ENCODE measurements around the gene TKT. TPM values are rescaled to one million over a fixed set of nuclear protein-coding genes. Genes with fewer than 3 reads are reported as not detected.
A peak's percentile ranks its signal among the peaks of the same experiment; 100 is the strongest.

The TKT gene
- total and polyA plus RNA-seq, 4 donors = 351 to 498 (median 456) TPM

DNA sequence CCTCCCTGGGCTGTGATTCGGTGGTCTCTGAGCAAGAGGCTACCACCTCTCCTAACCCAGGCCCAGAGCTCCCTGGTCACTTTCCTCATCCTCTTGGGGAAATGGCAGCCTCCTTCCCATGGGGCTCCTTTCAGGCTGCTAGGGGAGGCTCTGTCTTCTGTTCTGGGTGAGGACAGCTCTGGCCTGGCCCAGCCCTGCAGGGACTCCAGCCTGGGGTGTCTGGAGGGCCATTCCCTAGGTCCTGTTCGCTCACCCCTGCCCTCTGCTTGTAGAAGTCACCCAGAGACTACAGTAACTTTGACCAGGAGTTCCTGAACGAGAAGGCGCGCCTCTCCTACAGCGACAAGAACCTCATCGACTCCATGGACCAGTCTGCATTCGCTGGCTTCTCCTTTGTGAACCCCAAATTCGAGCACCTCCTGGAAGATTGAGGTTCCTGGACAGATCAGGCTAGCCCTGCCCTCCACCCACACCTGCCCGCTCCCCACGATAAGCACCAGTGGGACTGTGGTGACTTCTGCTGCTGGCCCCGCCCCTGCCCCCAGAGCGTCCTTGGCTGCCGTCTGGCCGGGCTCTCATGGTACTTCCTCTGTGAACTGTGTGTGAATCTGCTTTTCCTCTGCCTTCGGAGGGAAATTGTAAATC is 63.9 kb downstream of the TKT start:
- 78 to 82% methylated on average over 16 of the region's 16 CpGs for WGBS, 2 donors
- Histone ChIP-seq H3K27me3 (ENCODE audit: control insufficient read depth in 3 of 3, insufficient read depth in 3 of 3, low read length in 2 of 3) (no peaks in the 10 kb centered on the region), H3K4me3 (no peak overlapping the region), H3K27ac (ENCODE audit: low read depth in 1 of 2, low read length in 1 of 2) (no peak overlapping the region), H3K9me3 (ENCODE audit: control insufficient read depth in 4 of 4, insufficient read depth in 3 of 4, low read length in 3 of 4) (no peaks in the 10 kb centered on the region), H3K9ac (ENCODE audit: insufficient read depth in 1 of 2, low read length in 2 of 2) (no peak overlapping the region), H3K36me3 (ENCODE audit: control insufficient read depth in 4 of 4, insufficient read depth in 4 of 4, low read length in 4 of 4) (peaks cover 0 to 44% (median 9%) of the 10 kb centered on the region in 4 donors), H3K4me1 (ENCODE audit: control insufficient read depth in 5 of 5, insufficient read depth in 5 of 5, low read length in 5 of 5) (peaks cover 0 to 12% (median 3%) of the 10 kb centered on the region in 5 donors)
- TF ChIP-seq, protein P1, sequence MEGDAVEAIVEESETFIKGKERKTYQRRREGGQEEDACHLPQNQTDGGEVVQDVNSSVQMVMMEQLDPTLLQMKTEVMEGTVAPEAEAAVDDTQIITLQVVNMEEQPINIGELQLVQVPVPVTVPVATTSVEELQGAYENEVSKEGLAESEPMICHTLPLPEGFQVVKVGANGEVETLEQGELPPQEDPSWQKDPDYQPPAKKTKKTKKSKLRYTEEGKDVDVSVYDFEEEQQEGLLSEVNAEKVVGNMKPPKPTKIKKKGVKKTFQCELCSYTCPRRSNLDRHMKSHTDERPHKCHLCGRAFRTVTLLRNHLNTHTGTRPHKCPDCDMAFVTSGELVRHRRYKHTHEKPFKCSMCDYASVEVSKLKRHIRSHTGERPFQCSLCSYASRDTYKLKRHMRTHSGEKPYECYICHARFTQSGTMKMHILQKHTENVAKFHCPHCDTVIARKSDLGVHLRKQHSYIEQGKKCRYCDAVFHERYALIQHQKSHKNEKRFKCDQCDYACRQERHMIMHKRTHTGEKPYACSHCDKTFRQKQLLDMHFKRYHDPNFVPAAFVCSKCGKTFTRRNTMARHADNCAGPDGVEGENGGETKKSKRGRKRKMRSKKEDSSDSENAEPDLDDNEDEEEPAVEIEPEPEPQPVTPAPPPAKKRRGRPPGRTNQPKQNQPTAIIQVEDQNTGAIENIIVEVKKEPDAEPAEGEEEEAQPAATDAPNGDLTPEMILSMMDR (IDR thresholded peaks at IDR 0.05; ENCODE audit: control extremely low read depth, extremely low read depth) = no peak
- ATAC-seq (ENCODE audit: insufficient read depth, low FRiP score) = no peak
- DNase-seq = no peak

DNA sequence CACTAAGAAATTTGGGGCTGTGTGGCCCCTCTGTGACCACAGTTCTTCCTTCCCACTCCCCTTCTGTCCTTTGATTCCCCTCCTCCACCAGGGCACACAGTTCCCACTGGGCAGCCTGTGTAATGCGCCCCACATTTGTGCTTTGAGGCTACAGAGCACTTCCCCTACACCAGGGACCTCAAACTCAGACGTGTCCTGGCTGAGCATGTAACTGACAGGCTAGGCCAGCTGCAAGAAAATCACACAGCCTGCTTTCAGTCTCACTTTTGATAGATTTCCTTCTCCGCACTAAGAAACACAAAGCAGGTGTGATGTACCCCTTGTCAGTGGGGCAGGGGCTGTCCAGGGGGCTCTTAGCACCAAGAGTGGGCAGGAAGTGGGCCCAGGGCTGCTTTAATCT is 65.2 kb downstream of the TKT start:
- ATAC-seq (ENCODE audit: insufficient read depth, low FRiP score) = no peak
- TF ChIP-seq, protein P1 (IDR thresholded peaks at IDR 0.05; ENCODE audit: control extremely low read depth, extremely low read depth) = no peak
- Histone ChIP-seq H3K9ac (ENCODE audit: insufficient read depth in 1 of 2, low read length in 2 of 2) (no peak overlapping the region), H3K36me3 (ENCODE audit: control insufficient read depth in 4 of 4, insufficient read depth in 4 of 4, low read length in 4 of 4) (peaks cover 0 to 57% (median 11%) of the 10 kb centered on the region in 4 donors), H3K4me1 (ENCODE audit: control insufficient read depth in 5 of 5, insufficient read depth in 5 of 5, low read length in 5 of 5) (peaks cover 0 to 12% (median 3%) of the 10 kb centered on the region in 5 donors), H3K4me3 (no peak overlapping the region), H3K27me3 (ENCODE audit: control insufficient read depth in 3 of 3, insufficient read depth in 3 of 3, low read length in 2 of 3) (no peaks in the 10 kb centered on the region), H3K9me3 (ENCODE audit: control insufficient read depth in 4 of 4, insufficient read depth in 3 of 4, low read length in 3 of 4) (no peaks in the 10 kb centered on the region), H3K27ac (ENCODE audit: low read depth in 1 of 2, low read length in 1 of 2) (no peak overlapping the region)
- DNase-seq = peak in 1 of 3 donors; percentile 8
- 44 to 74% methylated on average over 3 of the region's 3 CpGs for WGBS, 2 donors

DNA sequence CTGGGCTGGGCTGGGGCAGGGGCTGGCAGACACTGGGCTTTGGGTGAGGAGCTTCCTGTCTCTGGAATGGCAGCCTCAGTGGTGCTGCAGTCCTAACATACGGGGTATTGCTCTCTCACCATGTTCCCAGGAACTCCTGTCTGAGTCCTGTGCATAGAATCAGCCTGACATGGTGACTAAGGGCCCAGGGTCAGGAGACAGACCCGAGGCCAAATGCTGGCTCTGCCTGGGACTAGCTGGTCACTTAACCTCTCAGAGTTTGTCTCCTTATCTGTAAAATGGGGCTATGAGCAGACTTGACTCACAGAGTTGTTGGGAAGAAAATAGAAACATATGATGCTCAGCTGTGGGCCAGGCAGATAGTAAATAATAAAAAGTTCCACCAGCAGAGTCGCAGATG is 66.5 kb downstream of the TKT start:
- Histone ChIP-seq H3K9ac (ENCODE audit: insufficient read depth in 1 of 2, low read length in 2 of 2) (no peak overlapping the region), H3K27me3 (ENCODE audit: control insufficient read depth in 3 of 3, insufficient read depth in 3 of 3, low read length in 2 of 3) (no peaks in the 10 kb centered on the region), H3K36me3 (ENCODE audit: control insufficient read depth in 4 of 4, insufficient read depth in 4 of 4, low read length in 4 of 4) (peaks cover 0 to 65% (median 11%) of the 10 kb centered on the region in 4 donors), H3K27ac (ENCODE audit: low read depth in 1 of 2, low read length in 1 of 2) (no peak overlapping the region), H3K9me3 (ENCODE audit: control insufficient read depth in 4 of 4, insufficient read depth in 3 of 4, low read length in 3 of 4) (no peaks in the 10 kb centered on the region), H3K4me1 (ENCODE audit: control insufficient read depth in 5 of 5, insufficient read depth in 5 of 5, low read length in 5 of 5) (peaks cover 0 to 6% (median 3%) of the 10 kb centered on the region in 5 donors), H3K4me3 (no peak overlapping the region)
- ATAC-seq (ENCODE audit: insufficient read depth, low FRiP score) = no peak
- no peak for DNase-seq
- TF ChIP-seq, protein P1 (IDR thresholded peaks at IDR 0.05; ENCODE audit: control extremely low read depth, extremely low read depth) = no peak
- 90 to 96% methylated on average over 3 of the region's 3 CpGs for WGBS, 2 donors

Data from lung (tissue), 12 donors.